Measurements from ENCODE around the gene PALD1.

GRCh38 chr10:70605161-70605560, 126.6 kb downstream of the PALD1 start:
- TF ChIP-seq RCOR1 (IDR thresholded peaks at IDR 0.05; ENCODE audit: insufficient replicate concordance, low read length) (no peak), CTCF (conservative IDR thresholded peaks at IDR 0.05; ENCODE audit: low read depth, low read length) (no peak), USF2 (IDR thresholded peaks at IDR 0.05; ENCODE audit: low read depth, low read length) (no peak), SMC3 (IDR thresholded peaks at IDR 0.05; ENCODE audit: low read depth, low read length) (no peak), MXI1 (IDR thresholded peaks at IDR 0.05; ENCODE audit: borderline replicate concordance, low read depth, low read length) (no peak), POLR2A (IDR thresholded peaks at IDR 0.05; ENCODE audit: low read depth, low read length) (no peak), RFX5 (IDR thresholded peaks at IDR 0.05; ENCODE audit: low read depth, low read length) (no peak)

All from IMR-90 (cell line).